HG03064 (cell line): ENCODE data around the gene CFAP68.
"Not testable (repeated sequence)": the region's sequence is repeated elsewhere in the genome, so short reads cannot be mapped to it uniquely, and the experiment has no call there.

ENCODE experiments used
- ATAC-seq: cut with Tn5 transposase; IDR thresholded peaks from one replicate; pipeline ENCODE4 v1.9.1; 2021; ENCODE audit warnings: low read depth; ENCODE audit not compliant: unreplicated experiment

CFAP68 gene

GRCh38 chr11:111870113-111870512 is 9.2 kb upstream of the CFAP68 start:
- no peak for ATAC-seq

GRCh38 chr11:111870522-111870885 is 8.8 kb upstream of the CFAP68 start:
- no peak for ATAC-seq

GRCh38 chr11:111870886-111871692 is 8.3 kb upstream of the CFAP68 start, which contains the start of gene ALG9:
Gene ALG9, minus strand, starts transcription at chr11:111871581. Its CDS starts 99 bp downstream, at chr11:111871482.
- ATAC-seq: peak; percentile 86

GRCh38 chr11:111871693-111872161 is 7.6 kb upstream of the CFAP68 start:
- ATAC-seq: no peak

- peak; percentile 6 for ATAC-seq
These were observed 924 bp upstream of the CFAP68 start for GRCh38 chr11:111878385-111878848.

- no peak for ATAC-seq
These were observed 258 bp downstream of the CFAP68 start for GRCh38 chr11:111879637-111879960.

GRCh38 chr11:111882202-111882601 is 2.9 kb downstream of the CFAP68 start:
- no peak for ATAC-seq

- ATAC-seq: not testable (repeated sequence)
These were observed 5.7 kb downstream of the CFAP68 start for GRCh38 chr11:111885053-111885452.

- no peak for ATAC-seq
These were observed 6.7 kb downstream of the CFAP68 start for GRCh38 chr11:111886032-111886431.

- ATAC-seq: no peak
These were observed 7.5 kb downstream of the CFAP68 start for GRCh38 chr11:111886844-111887243.

- ATAC-seq: no peak
These were observed 26.1 kb downstream of the CFAP68 start for GRCh38 chr11:111905411-111905810.

- ATAC-seq: no peak
These were observed 27.3 kb downstream of the CFAP68 start for GRCh38 chr11:111906680-111907079.

GRCh38 chr11:111908639-111909305 is 29.4 kb downstream of the CFAP68 start:
- ATAC-seq: no peak

GRCh38 chr11:111909378-111909777 is 30.0 kb downstream of the CFAP68 start:
- ATAC-seq: no peak

GRCh38 chr11:111910676-111911562 is 31.6 kb downstream of the CFAP68 start:
- no peak for ATAC-seq

GRCh38 chr11:111911563-111912401 is 32.4 kb downstream of the CFAP68 start, which contains the start of gene CRYAB:
Gene CRYAB, minus strand, starts transcription at chr11:111911770. Its CDS starts 46 bp downstream, at chr11:111911724.
- ATAC-seq: no peak

- ATAC-seq: no peak
These were observed 33.2 kb downstream of the CFAP68 start, which contains the start of gene HSPB2 for GRCh38 chr11:111912535-111912934. Gene HSPB2, plus strand, starts transcription at chr11:111912734. Its CDS starts 96 bp downstream, at chr11:111912830.

GRCh38 chr11:111913031-111913861 is 33.9 kb downstream of the CFAP68 start:
- no peak for ATAC-seq

GRCh38 chr11:111913997-111914396 is 34.7 kb downstream of the CFAP68 start:
- no peak for ATAC-seq
